Measurements from ENCODE around the gene ZNF101.

ZNF101 gene

GRCh38 chr19:19636573-19637185, 32.0 kb upstream of the ZNF101 start:
- TF ChIP-seq CTCF (IDR thresholded peaks at IDR 0.05), result no peak
- peaks cover 36% of the 10 kb centered on the region for H3K36me3 Mint-ChIP-seq (ENCODE audit: low read depth)
- H3K9me3 Mint-ChIP-seq, result no peaks in the 10 kb centered on the region
- H3K27ac Mint-ChIP-seq, result no peak overlapping the region
- DNase-seq, result no peak
- no peak overlapping the region for H3K4me3 Mint-ChIP-seq
- H3K4me1 Mint-ChIP-seq, result peaks cover 6% of the 10 kb centered on the region
- H3K27me3 Mint-ChIP-seq (ENCODE audit: low read depth, poor library complexity), result peaks cover 3% of the 10 kb centered on the region

- TF ChIP-seq CTCF (IDR thresholded peaks at IDR 0.05), result no peak
- no peak overlapping the region for H3K4me3 Mint-ChIP-seq
- no peaks in the 10 kb centered on the region for H3K9me3 Mint-ChIP-seq
- no peak overlapping the region for H3K27ac Mint-ChIP-seq
- no peak for DNase-seq
- H3K36me3 Mint-ChIP-seq (ENCODE audit: low read depth), result peaks cover 36% of the 10 kb centered on the region
- peaks cover 3% of the 10 kb centered on the region for H3K27me3 Mint-ChIP-seq (ENCODE audit: low read depth, poor library complexity)
- peaks cover 10% of the 10 kb centered on the region for H3K4me1 Mint-ChIP-seq
Measured at GRCh38 chr19:19637186-19637522, 31.5 kb upstream of the ZNF101 start.

- Mint-ChIP-seq H3K27ac (no peak overlapping the region), H3K4me3 (no peak overlapping the region), H3K9me3 (no peaks in the 10 kb centered on the region), H3K27me3 (ENCODE audit: low read depth, poor library complexity) (peaks cover 6% of the 10 kb centered on the region), H3K36me3 (ENCODE audit: low read depth) (peaks cover 34% of the 10 kb centered on the region), H3K4me1 (peaks cover 16% of the 10 kb centered on the region)
- no peak for TF ChIP-seq CTCF (IDR thresholded peaks at IDR 0.05)
- no peak for DNase-seq
Measured at GRCh38 chr19:19637523-19638251, 31.0 kb upstream of the ZNF101 start.

GRCh38 chr19:19642506-19643157, 26.0 kb upstream of the ZNF101 start:
- Mint-ChIP-seq H3K4me1 (peaks cover 14% of the 10 kb centered on the region), H3K27me3 (ENCODE audit: low read depth, poor library complexity) (peaks cover 10% of the 10 kb centered on the region), H3K36me3 (ENCODE audit: low read depth) (peaks cover 11% of the 10 kb centered on the region), H3K4me3 (peak overlapping the region; percentile 95), H3K27ac (no peak overlapping the region), H3K9me3 (no peaks in the 10 kb centered on the region)
- DNase-seq, result no peak
- no peak for TF ChIP-seq CTCF (IDR thresholded peaks at IDR 0.05)

GRCh38 chr19:19643158-19644053, 25.2 kb upstream of the ZNF101 start, which contains the start of gene GMIP:
Gene GMIP, minus strand, starts transcription at chr19:19643657. Its CDS starts 128 bp downstream, at chr19:19643529.
- H3K4me1 Mint-ChIP-seq, result peaks cover 14% of the 10 kb centered on the region
- DNase-seq, result peak; percentile 86
- H3K27ac Mint-ChIP-seq, result peak within 1 kb of the TSS; percentile 81
- H3K9me3 Mint-ChIP-seq, result no peaks in the 10 kb centered on the region
- peak within 1 kb of the TSS; percentile 95 for H3K4me3 Mint-ChIP-seq
- H3K27me3 Mint-ChIP-seq (ENCODE audit: low read depth, poor library complexity), result peaks cover 10% of the 10 kb centered on the region
- peaks cover 16% of the 10 kb centered on the region for H3K36me3 Mint-ChIP-seq (ENCODE audit: low read depth)
- peak; percentile 90 for TF ChIP-seq CTCF (IDR thresholded peaks at IDR 0.05)

Data from nephron progenitor cell (in vitro differentiated cells).